Tibial artery (tissue), 4 donors: ENCODE results near the gene ZNF175.

ENCODE experiments used
- DNase-seq, 2 donors: peaks; one replicate each; pipeline ENCODE4 v3.0.0-alpha.2; 2019
- H3K27ac ChIP-seq, 2 donors: fragments of 200-600 bp; sonication (generic) in 1 of 2; 1 replicate in 1 of 2; 2 replicates in 1 of 2; pipeline ENCODE4 v1.5.1; 2018 to 2019; ENCODE audit warnings: mild to moderate bottlenecking in 1 of 2
- H3K27me3 ChIP-seq, 2 donors: fragments of 200-600 bp; sonication (generic) in 1 of 2; one replicate each; pipeline versions ENCODE4 v1.5.1 to v1.6.0; 2016 to 2019
- H3K36me3 ChIP-seq, 3 donors: fragments of 200-600 bp; sonication (generic) in 2 of 3; one replicate each; pipeline ENCODE4 v1.5.1; 2016 to 2019; ENCODE audit warnings: mild to moderate bottlenecking in 2 of 3
- H3K4me1 ChIP-seq, 4 donors: fragments of 200-600 bp; sonication (generic) in 2 of 4; 1 replicate in 3 of 4; 2 replicates in 1 of 4; pipeline ENCODE4 v1.5.1; 2016 to 2019
- H3K4me3 ChIP-seq, 2 donors: fragments of 200-600 bp; sonication (generic) in 1 of 2; 1 replicate in 1 of 2; 2 replicates in 1 of 2; pipeline ENCODE4 v1.5.1; 2018 to 2019; ENCODE audit warnings: mild to moderate bottlenecking in 2 of 2
- H3K9me3 ChIP-seq, 3 donors: fragments of 200-600 bp; sonication (generic) in 1 of 3; one replicate each; pipeline ENCODE4 v1.5.1; 2016 to 2019
- CTCF ChIP-seq, 2 experiments: fragments of 200-600 bp in 1 of 2; fragments of 450-650 bp in 1 of 2; IDR thresholded peaks; one replicate each; pipeline ENCODE4 v1.5.1; 2017 to 2019; ENCODE audit warnings: antibody characterized with exemption in 2 of 2, mild to moderate bottlenecking in 1 of 2, moderate library complexity in 1 of 2
- intact Hi-C: fragments of 100-400 bp; cut with DNase I; formaldehyde crosslinking; loops from one replicate; pipeline ENCODE4 v1.15.0; 2023; ENCODE audit warnings: low total_unique reads

Gene ZNF175

GRCh38 chr19:51541458-51542357 lies 29.4 kb upstream of the ZNF175 start:
- H3K4me3 ChIP-seq = no peak overlapping the region
- no peaks in the 10 kb centered on the region for H3K9me3 ChIP-seq
- H3K27ac ChIP-seq = no peak overlapping the region
- intact Hi-C loops = no loop called here
- DNase-seq = no peak
- TF ChIP-seq CTCF (IDR thresholded peaks at IDR 0.05) = no peak
- no peaks in the 10 kb centered on the region for H3K36me3 ChIP-seq
- H3K4me1 ChIP-seq = no peaks in the 10 kb centered on the region
- H3K27me3 ChIP-seq = peaks cover 0 to 16% of the 10 kb centered on the region in 2 donors

- no peak overlapping the region for H3K27ac ChIP-seq
- TF ChIP-seq CTCF (IDR thresholded peaks at IDR 0.05) = no peak
- no peaks in the 10 kb centered on the region for H3K36me3 ChIP-seq
- H3K4me3 ChIP-seq = no peak overlapping the region
- no peaks in the 10 kb centered on the region for H3K4me1 ChIP-seq
- peaks cover 0 to 16% of the 10 kb centered on the region in 2 donors for H3K27me3 ChIP-seq
- no peaks in the 10 kb centered on the region for H3K9me3 ChIP-seq
- no peak for DNase-seq
- intact Hi-C loops = no loop called here
Measured at GRCh38 chr19:51542699-51543098, 28.4 kb upstream of the ZNF175 start.

GRCh38 chr19:51544038-51544437 lies 27.0 kb upstream of the ZNF175 start:
- TF ChIP-seq CTCF (IDR thresholded peaks at IDR 0.05) = no peak
- no peak overlapping the region for H3K4me3 ChIP-seq
- H3K36me3 ChIP-seq = no peaks in the 10 kb centered on the region
- H3K27me3 ChIP-seq = peaks cover 0 to 12% of the 10 kb centered on the region in 2 donors
- intact Hi-C loops = no loop called here
- H3K9me3 ChIP-seq = no peaks in the 10 kb centered on the region
- H3K4me1 ChIP-seq = no peaks in the 10 kb centered on the region
- no peak overlapping the region for H3K27ac ChIP-seq
- DNase-seq = no peak

GRCh38 chr19:51546107-51546649 lies 24.9 kb upstream of the ZNF175 start:
- Histone ChIP-seq H3K36me3 (no peaks in the 10 kb centered on the region), H3K27me3 (peaks cover 0 to 26% of the 10 kb centered on the region in 2 donors), H3K4me3 (no peak overlapping the region), H3K4me1 (no peaks in the 10 kb centered on the region), H3K27ac (no peak overlapping the region), H3K9me3 (no peaks in the 10 kb centered on the region)
- no peak for TF ChIP-seq CTCF (IDR thresholded peaks at IDR 0.05)
- DNase-seq = no peak
- intact Hi-C loops = no loop called here

GRCh38 chr19:51546650-51547396 lies 24.3 kb upstream of the ZNF175 start:
- peaks cover 0 to 29% of the 10 kb centered on the region in 2 donors for H3K27me3 ChIP-seq
- no peak for TF ChIP-seq CTCF (IDR thresholded peaks at IDR 0.05)
- DNase-seq = no peak
- H3K36me3 ChIP-seq = no peaks in the 10 kb centered on the region
- no peaks in the 10 kb centered on the region for H3K9me3 ChIP-seq
- intact Hi-C loops = no loop called here
- H3K4me3 ChIP-seq = no peak overlapping the region
- no peak overlapping the region for H3K27ac ChIP-seq
- no peaks in the 10 kb centered on the region for H3K4me1 ChIP-seq
